CD4-positive, CD25-positive, alpha-beta regulatory T cell (primary cell): ENCODE measurements around the gene FHL2. TPM values are rescaled to one million over a fixed set of nuclear protein-coding genes. Genes with fewer than 3 reads are reported as not detected.
A peak's percentile ranks its signal among the peaks of the same experiment; 100 is the strongest.

Experiments used
- ATAC-seq, 2 donors: fragments of 150-1000 bp; cut with Tn5 transposase; one replicate each; pipeline ENCODE4 v1.10.0; 2021; ENCODE audit warnings: low read depth in 2 of 2, moderate number of reproducible peaks in 2 of 2, moderate library complexity in 1 of 2
- DNase-seq, 3 donors: peaks; one replicate each; pipeline versions ENCODE4 v3.0.0 to v3.0.0-alpha.2; 2012 to 2022; ENCODE audit warnings: mixed read lengths in 1 of 3
- H3K27ac ChIP-seq: one replicate; pipeline ENCODE4 v1.7.0; 2013; ENCODE audit warnings: mild to moderate bottlenecking, low read length; ENCODE audit not compliant: insufficient read depth, poor library complexity, severe bottlenecking
- H3K27me3 ChIP-seq: one replicate; pipeline ENCODE4 v1.7.0; 2013; ENCODE audit warnings: low read length; ENCODE audit not compliant: control insufficient read depth, insufficient read depth
- H3K36me3 ChIP-seq: one replicate; pipeline ENCODE4 v1.7.0; 2013; ENCODE audit warnings: mild to moderate bottlenecking, low read length, moderate library complexity; ENCODE audit not compliant: control insufficient read depth, insufficient read depth
- H3K4me1 ChIP-seq: 2 replicates; pipeline ENCODE4 v1.7.0; 2013; ENCODE audit warnings: mild to moderate bottlenecking, low read length; ENCODE audit not compliant: insufficient read depth, control insufficient read depth, poor library complexity, severe bottlenecking
- H3K4me3 ChIP-seq: one replicate; pipeline ENCODE4 v1.7.0; 2013; ENCODE audit warnings: low read depth, mild to moderate bottlenecking, low read length, moderate library complexity
- H3K9me3 ChIP-seq, 2 experiments: 1 replicate in 1 of 2; 2 replicates in 1 of 2; pipeline ENCODE4 v1.7.0; 2013; ENCODE audit warnings: low read length in 2 of 2, mild to moderate bottlenecking in 1 of 2, moderate library complexity in 1 of 2; ENCODE audit not compliant: control insufficient read depth in 2 of 2
- H3K27ac Mint-ChIP-seq, 3 donors: one replicate each; pipeline ENCODE4 v1.8.0; 2020 to 2022; ENCODE audit warnings: mild to moderate bottlenecking in 3 of 3, mixed read lengths in 3 of 3, moderate library complexity in 2 of 3
- H3K27me3 Mint-ChIP-seq: one replicate; pipeline ENCODE4 v1.8.0; 2022; ENCODE audit warnings: mild to moderate bottlenecking, mixed read lengths
- H3K36me3 Mint-ChIP-seq: one replicate; pipeline ENCODE4 v1.8.0; 2020; ENCODE audit warnings: mixed read lengths
- H3K4me1 Mint-ChIP-seq, 4 donors: one replicate each; pipeline ENCODE4 v1.8.0; 2020 to 2022; ENCODE audit warnings: mixed read lengths in 4 of 4, mild to moderate bottlenecking in 1 of 4
- H3K4me3 Mint-ChIP-seq, 4 donors: one replicate each; pipeline ENCODE4 v1.8.0; 2020 to 2022; ENCODE audit warnings: mild to moderate bottlenecking in 4 of 4, mixed read lengths in 4 of 4, moderate library complexity in 3 of 4
- H3K9me3 Mint-ChIP-seq, 7 donors: one replicate each; pipeline ENCODE4 v1.8.0; 2020 to 2022; ENCODE audit warnings: mixed read lengths in 7 of 7, mild to moderate bottlenecking in 3 of 7, moderate library complexity in 2 of 7
- polyA plus RNA-seq, 4 donors: library from polyadenylated mRNA; unstranded; fragments of 300-500 nt; fragmentation: Illumina TruSeq; gene quantifications; one replicate each; pipeline ENCODE4 v1.2.3, GENCODE V29; 2021
- total RNA-seq: library from RNA; stranded (reverse); gene quantifications from one replicate; pipeline ENCODE4 v1.2.3, GENCODE V29; 2022

FHL2 gene
- total and polyA plus RNA-seq, 5 donors from 2014 or later, result 0.57 to 2.0 (median 1.1) TPM

DNA sequence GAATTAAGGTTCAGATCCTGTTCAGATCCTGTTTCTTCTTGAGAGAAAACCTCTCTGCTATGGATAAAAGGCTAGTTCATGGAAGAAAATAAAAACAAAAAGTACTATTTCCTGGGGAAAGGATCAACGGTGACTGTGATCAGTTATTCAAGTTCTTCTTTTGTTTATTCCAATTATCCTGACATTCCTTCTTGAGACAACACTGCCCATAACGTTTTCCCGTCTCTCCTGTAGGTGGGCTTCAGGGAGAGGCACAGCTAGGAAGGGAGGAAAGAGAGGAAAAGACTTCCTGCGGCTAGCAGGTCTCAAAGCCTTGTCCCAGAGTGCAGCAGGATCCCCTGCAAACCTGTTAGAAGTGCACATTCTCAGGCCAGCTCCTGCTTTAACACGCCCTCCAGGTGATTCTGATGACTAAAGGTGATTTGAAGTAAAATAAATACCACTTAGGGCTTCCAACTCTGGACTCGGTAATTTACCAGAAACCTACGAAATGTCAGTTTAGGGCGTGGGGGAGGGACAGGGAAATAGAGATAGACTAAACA lies 4.5 kb upstream of the FHL2 start:
- H3K9me3 Mint-ChIP-seq, result peaks cover 0 to 2% (median 0%) of the 10 kb centered on the region in 7 donors
- no peaks in the 10 kb centered on the region for H3K36me3 Mint-ChIP-seq
- peaks cover 55% of the 10 kb centered on the region for H3K27me3 Mint-ChIP-seq
- ATAC-seq (no peak), DNase-seq (no peak)
- Histone ChIP-seq H3K9me3 (no peaks in the 10 kb centered on the region), H3K36me3 (no peaks in the 10 kb centered on the region), H3K4me1 (peaks cover 11% of the 10 kb centered on the region), H3K27me3 (peaks cover 16% of the 10 kb centered on the region), H3K4me3 (no peak overlapping the region), H3K27ac (no peak overlapping the region)
- H3K27ac Mint-ChIP-seq, result no peak overlapping the region
- no peak overlapping the region for H3K4me3 Mint-ChIP-seq
- peaks cover 0 to 3% (median 0%) of the 10 kb centered on the region in 4 donors for H3K4me1 Mint-ChIP-seq

- H3K4me3 ChIP-seq, result no peak overlapping the region
- H3K27me3 Mint-ChIP-seq, result peaks cover 60% of the 10 kb centered on the region
- H3K27ac ChIP-seq, result no peak overlapping the region
- no peak overlapping the region for H3K4me3 Mint-ChIP-seq
- H3K27ac Mint-ChIP-seq, result no peak overlapping the region
- H3K36me3 Mint-ChIP-seq, result no peaks in the 10 kb centered on the region
- peaks cover 0 to 8% (median 4%) of the 10 kb centered on the region in 4 donors for H3K4me1 Mint-ChIP-seq
- peaks cover 19% of the 10 kb centered on the region for H3K27me3 ChIP-seq
- H3K4me1 ChIP-seq, result peaks cover 13% of the 10 kb centered on the region
- H3K36me3 ChIP-seq, result no peaks in the 10 kb centered on the region
- no peaks in the 10 kb centered on the region for H3K9me3 ChIP-seq
- H3K9me3 Mint-ChIP-seq, result peaks cover 0 to 2% (median 0%) of the 10 kb centered on the region in 7 donors
- ATAC-seq (no peak), DNase-seq (no peak)
Measured at GRCh38 chr2:105402809-105403208, 4.0 kb upstream of the FHL2 start.

- H3K9me3 Mint-ChIP-seq, result peaks cover 0 to 2% (median 0%) of the 10 kb centered on the region in 7 donors
- no peak for DNase-seq
- no peak overlapping the region for H3K4me3 Mint-ChIP-seq
- peaks cover 0 to 8% (median 4%) of the 10 kb centered on the region in 4 donors for H3K4me1 Mint-ChIP-seq
- Histone ChIP-seq H3K27me3 (peaks cover 26% of the 10 kb centered on the region), H3K4me1 (peaks cover 13% of the 10 kb centered on the region), H3K4me3 (no peak overlapping the region), H3K9me3 (no peaks in the 10 kb centered on the region), H3K27ac (no peak overlapping the region), H3K36me3 (no peaks in the 10 kb centered on the region)
- no peaks in the 10 kb centered on the region for H3K36me3 Mint-ChIP-seq
- no peak overlapping the region for H3K27ac Mint-ChIP-seq
- ATAC-seq, result no peak
- peaks cover 66% of the 10 kb centered on the region for H3K27me3 Mint-ChIP-seq
Measured at GRCh38 chr2:105401867-105402266, 3.0 kb upstream of the FHL2 start.

- Mint-ChIP-seq H3K9me3 (no peaks in the 10 kb centered on the region), H3K27me3 (peaks cover 75% of the 10 kb centered on the region), H3K4me1 (peaks cover 0 to 8% (median 4%) of the 10 kb centered on the region in 4 donors), H3K4me3 (peak overlapping the region in 2 of 4 donors; percentile 13 to 35), H3K27ac (no peak overlapping the region), H3K36me3 (no peaks in the 10 kb centered on the region)
- Histone ChIP-seq H3K27me3 (peaks cover 24% of the 10 kb centered on the region), H3K36me3 (no peaks in the 10 kb centered on the region), H3K27ac (no peak overlapping the region), H3K4me3 (no peak overlapping the region), H3K4me1 (peaks cover 13% of the 10 kb centered on the region), H3K9me3 (no peaks in the 10 kb centered on the region)
- DNase-seq (no peak), ATAC-seq (no peak)
Measured at GRCh38 chr2:105400138-105400540, 1.3 kb upstream of the FHL2 start.

GRCh38 chr2:105399207-105399861 lies 483 bp upstream of the FHL2 start:
- ATAC-seq, result no peak
- H3K4me1 ChIP-seq, result peaks cover 13% of the 10 kb centered on the region
- no peak overlapping the region for H3K27ac Mint-ChIP-seq
- H3K36me3 Mint-ChIP-seq, result no peaks in the 10 kb centered on the region
- H3K9me3 ChIP-seq, result no peaks in the 10 kb centered on the region
- H3K9me3 Mint-ChIP-seq, result no peaks in the 10 kb centered on the region
- H3K27me3 ChIP-seq, result peaks cover 25% of the 10 kb centered on the region
- no peak for DNase-seq
- H3K4me3 Mint-ChIP-seq, result peak overlapping the region in 2 of 4 donors; percentile 13 to 44
- no peak overlapping the region for H3K27ac ChIP-seq
- H3K36me3 ChIP-seq, result no peaks in the 10 kb centered on the region
- H3K4me3 ChIP-seq, result no peak overlapping the region
- H3K4me1 Mint-ChIP-seq, result peaks cover 0 to 8% (median 4%) of the 10 kb centered on the region in 4 donors
- H3K27me3 Mint-ChIP-seq, result peaks cover 74% of the 10 kb centered on the region

DNA sequence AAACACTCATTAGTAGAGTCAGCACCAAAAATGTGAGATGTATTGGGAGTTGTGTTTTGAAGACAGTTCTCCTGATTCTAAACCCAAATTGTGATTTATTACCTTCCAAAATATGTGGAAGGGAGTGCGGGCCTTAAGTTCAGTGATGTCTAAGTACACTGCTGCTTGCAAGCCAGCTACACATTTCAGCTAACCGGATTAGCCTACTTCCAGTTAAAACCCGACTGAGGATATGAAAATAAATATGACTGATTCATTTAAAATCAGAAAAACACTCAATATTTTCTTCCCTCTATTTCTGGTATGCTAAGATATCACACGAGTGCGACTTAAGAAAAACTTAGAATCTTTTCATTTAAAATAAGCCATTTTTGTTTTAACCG lies 907 bp downstream of the FHL2 start:
- peak overlapping the region; percentile 27 to 88 (median 81) for H3K4me3 Mint-ChIP-seq
- Histone ChIP-seq H3K9me3 (no peaks in the 10 kb centered on the region), H3K4me1 (peaks cover 13% of the 10 kb centered on the region), H3K36me3 (no peaks in the 10 kb centered on the region), H3K27me3 (peaks cover 29% of the 10 kb centered on the region), H3K4me3 (no peak overlapping the region), H3K27ac (no peak overlapping the region)
- H3K27me3 Mint-ChIP-seq, result peaks cover 67% of the 10 kb centered on the region
- H3K4me1 Mint-ChIP-seq, result peaks cover 0 to 8% (median 4%) of the 10 kb centered on the region in 4 donors
- H3K9me3 Mint-ChIP-seq, result no peaks in the 10 kb centered on the region
- H3K36me3 Mint-ChIP-seq, result no peaks in the 10 kb centered on the region
- ATAC-seq, result no peak
- no peak for DNase-seq
- no peak overlapping the region for H3K27ac Mint-ChIP-seq

- Mint-ChIP-seq H3K9me3 (no peaks in the 10 kb centered on the region), H3K4me3 (no peak overlapping the region), H3K4me1 (peaks cover 0 to 8% (median 4%) of the 10 kb centered on the region in 4 donors), H3K27me3 (peaks cover 60% of the 10 kb centered on the region), H3K36me3 (no peaks in the 10 kb centered on the region), H3K27ac (no peak overlapping the region)
- H3K9me3 ChIP-seq, result no peaks in the 10 kb centered on the region
- peaks cover 29% of the 10 kb centered on the region for H3K27me3 ChIP-seq
- peaks cover 13% of the 10 kb centered on the region for H3K4me1 ChIP-seq
- ATAC-seq (no peak), DNase-seq (no peak)
- H3K4me3 ChIP-seq, result no peak overlapping the region
- no peak overlapping the region for H3K27ac ChIP-seq
- H3K36me3 ChIP-seq, result no peaks in the 10 kb centered on the region
Measured at GRCh38 chr2:105397025-105397722, 1.7 kb downstream of the FHL2 start.
